ENCODE measurements around the gene CCDC27. TPM values are rescaled to one million over a fixed set of nuclear protein-coding genes. Genes with fewer than 3 reads are reported as not detected.

The CCDC27 gene
- total RNA-seq, 1 donor from 2014 or later, result not detected

- Histone ChIP-seq H3K9ac (ENCODE audit: low read length) (no peak overlapping the region), H3K27ac (ENCODE audit: low read depth, low read length) (no peak overlapping the region), H3K9me3 (ENCODE audit: insufficient read depth, low read depth, low read length) (no peaks in the 10 kb centered on the region), H3K4me1 (ENCODE audit: insufficient read depth, low read length) (peaks cover 3% of the 10 kb centered on the region), H2AFZ (ENCODE audit: low read depth, low read length) (no peak overlapping the region), H3K4me2 (ENCODE audit: low read length) (no peak overlapping the region), H3K79me2 (ENCODE audit: insufficient read depth, low read length) (no peaks in the 10 kb centered on the region), H3K27me3 (ENCODE audit: insufficient read depth, low read length) (peaks cover 11% of the 10 kb centered on the region), H3K4me3 (ENCODE audit: insufficient read depth, low read depth, low read length) (no peak overlapping the region), H4K20me1 (ENCODE audit: insufficient read depth, low read length) (peaks cover 6% of the 10 kb centered on the region), H3K36me3 (ENCODE audit: insufficient read depth, low read length) (no peaks in the 10 kb centered on the region)
- Mint-ChIP-seq H3K9me3 (ENCODE audit: unreplicated experiment) (no peaks in the 10 kb centered on the region), H3K27me3 (ENCODE audit: low read depth, unreplicated experiment) (peaks cover 12% of the 10 kb centered on the region), H3K36me3 (ENCODE audit: low read depth, unreplicated experiment) (peaks cover 2% of the 10 kb centered on the region), H3K4me1 (ENCODE audit: low read depth, unreplicated experiment) (no peaks in the 10 kb centered on the region), H3K4me3 (ENCODE audit: unreplicated experiment) (no peak overlapping the region), H3K27ac (ENCODE audit: unreplicated experiment) (peak overlapping the region; percentile 5)
- TF ChIP-seq EZH2 (IDR thresholded peaks at IDR 0.05; ENCODE audit: insufficient read depth, low read length), result no peak
- TF ChIP-seq, protein P1, sequence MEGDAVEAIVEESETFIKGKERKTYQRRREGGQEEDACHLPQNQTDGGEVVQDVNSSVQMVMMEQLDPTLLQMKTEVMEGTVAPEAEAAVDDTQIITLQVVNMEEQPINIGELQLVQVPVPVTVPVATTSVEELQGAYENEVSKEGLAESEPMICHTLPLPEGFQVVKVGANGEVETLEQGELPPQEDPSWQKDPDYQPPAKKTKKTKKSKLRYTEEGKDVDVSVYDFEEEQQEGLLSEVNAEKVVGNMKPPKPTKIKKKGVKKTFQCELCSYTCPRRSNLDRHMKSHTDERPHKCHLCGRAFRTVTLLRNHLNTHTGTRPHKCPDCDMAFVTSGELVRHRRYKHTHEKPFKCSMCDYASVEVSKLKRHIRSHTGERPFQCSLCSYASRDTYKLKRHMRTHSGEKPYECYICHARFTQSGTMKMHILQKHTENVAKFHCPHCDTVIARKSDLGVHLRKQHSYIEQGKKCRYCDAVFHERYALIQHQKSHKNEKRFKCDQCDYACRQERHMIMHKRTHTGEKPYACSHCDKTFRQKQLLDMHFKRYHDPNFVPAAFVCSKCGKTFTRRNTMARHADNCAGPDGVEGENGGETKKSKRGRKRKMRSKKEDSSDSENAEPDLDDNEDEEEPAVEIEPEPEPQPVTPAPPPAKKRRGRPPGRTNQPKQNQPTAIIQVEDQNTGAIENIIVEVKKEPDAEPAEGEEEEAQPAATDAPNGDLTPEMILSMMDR (IDR thresholded peaks at IDR 0.05; ENCODE audit: insufficient read depth, low read depth, low read length), result no peak
- FAIRE-seq (no peak), DNase-seq (ENCODE audit: low read depth) (no peak)
Observed at GRCh38 chr1:3750741-3751140, 1.5 kb upstream of the CCDC27 start.

DNA sequence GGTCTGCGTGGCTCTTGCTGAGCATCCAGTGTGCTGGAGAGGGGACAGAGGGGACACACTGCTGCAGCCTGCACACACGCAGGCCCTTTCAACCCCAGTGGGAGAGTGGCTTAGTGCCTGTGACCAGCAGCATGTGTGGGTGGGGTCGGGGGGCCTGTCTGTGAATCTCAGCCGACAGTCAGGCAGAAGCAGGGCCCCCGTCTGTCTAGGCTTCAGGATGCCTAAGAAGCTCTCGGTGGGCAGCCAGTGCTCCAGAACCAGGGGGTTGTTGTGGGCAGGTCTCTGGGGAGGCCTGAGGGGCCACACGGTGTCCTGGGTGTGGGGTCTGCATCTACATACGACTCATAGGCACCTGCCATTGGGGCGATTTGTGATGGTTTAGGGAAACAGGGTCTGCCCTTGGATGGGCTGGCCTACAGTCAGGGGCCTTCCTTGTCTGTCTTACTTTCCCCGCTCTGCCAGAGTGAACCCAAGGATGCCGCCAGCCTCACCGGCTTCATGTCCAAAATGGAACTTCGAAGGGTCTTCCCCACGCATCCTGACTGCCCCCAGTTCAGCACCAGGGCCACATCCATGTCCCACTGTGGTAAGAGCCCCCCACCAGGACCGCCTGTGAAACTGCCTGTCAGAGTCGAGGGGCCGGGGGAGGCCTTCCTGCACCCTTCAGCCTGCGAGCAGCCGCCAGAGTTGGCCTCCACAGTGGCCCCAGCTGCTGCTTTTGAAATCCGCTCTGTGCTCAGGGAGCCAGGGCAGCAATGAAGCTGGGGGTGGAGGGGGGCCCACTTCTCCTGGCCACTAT lies 1.6 kb downstream of the CCDC27 start:
- FAIRE-seq (no peak), DNase-seq (ENCODE audit: low read depth) (no peak)
- no peaks in the 10 kb centered on the region for H3K9me3 Mint-ChIP-seq (ENCODE audit: unreplicated experiment)
- TF ChIP-seq, protein P1 (IDR thresholded peaks at IDR 0.05; ENCODE audit: insufficient read depth, low read depth, low read length), result no peak
- no peak for TF ChIP-seq EZH2 (IDR thresholded peaks at IDR 0.05; ENCODE audit: insufficient read depth, low read length)
- no peak overlapping the region for H3K4me2 ChIP-seq (ENCODE audit: low read length)
- H3K9me3 ChIP-seq (ENCODE audit: insufficient read depth, low read depth, low read length), result no peaks in the 10 kb centered on the region
- no peaks in the 10 kb centered on the region for H3K4me1 Mint-ChIP-seq (ENCODE audit: low read depth, unreplicated experiment)
- H3K9ac ChIP-seq (ENCODE audit: low read length), result no peak overlapping the region
- no peak overlapping the region for H3K4me3 ChIP-seq (ENCODE audit: insufficient read depth, low read depth, low read length)
- no peak overlapping the region for H3K27ac ChIP-seq (ENCODE audit: low read depth, low read length)
- no peaks in the 10 kb centered on the region for H3K79me2 ChIP-seq (ENCODE audit: insufficient read depth, low read length)
- no peaks in the 10 kb centered on the region for H4K20me1 ChIP-seq (ENCODE audit: insufficient read depth, low read length)
- H3K27me3 Mint-ChIP-seq (ENCODE audit: low read depth, unreplicated experiment), result peaks cover 21% of the 10 kb centered on the region
- no peak overlapping the region for H2AFZ ChIP-seq (ENCODE audit: low read depth, low read length)
- H3K36me3 Mint-ChIP-seq (ENCODE audit: low read depth, unreplicated experiment), result no peaks in the 10 kb centered on the region
- no peak overlapping the region for H3K27ac Mint-ChIP-seq (ENCODE audit: unreplicated experiment)
- H3K27me3 ChIP-seq (ENCODE audit: insufficient read depth, low read length), result peaks cover 11% of the 10 kb centered on the region
- H3K4me3 Mint-ChIP-seq (ENCODE audit: unreplicated experiment), result no peak overlapping the region
- no peaks in the 10 kb centered on the region for H3K4me1 ChIP-seq (ENCODE audit: insufficient read depth, low read length)
- H3K36me3 ChIP-seq (ENCODE audit: insufficient read depth, low read length), result no peaks in the 10 kb centered on the region

- H3K4me1 Mint-ChIP-seq (ENCODE audit: low read depth, unreplicated experiment), result no peaks in the 10 kb centered on the region
- Histone ChIP-seq H3K9ac (ENCODE audit: low read length) (no peak overlapping the region), H2AFZ (ENCODE audit: low read depth, low read length) (no peak overlapping the region), H3K27ac (ENCODE audit: low read depth, low read length) (no peak overlapping the region), H3K9me3 (ENCODE audit: insufficient read depth, low read depth, low read length) (no peaks in the 10 kb centered on the region), H3K79me2 (ENCODE audit: insufficient read depth, low read length) (no peaks in the 10 kb centered on the region), H4K20me1 (ENCODE audit: insufficient read depth, low read length) (no peaks in the 10 kb centered on the region), H3K4me1 (ENCODE audit: insufficient read depth, low read length) (no peaks in the 10 kb centered on the region), H3K27me3 (ENCODE audit: insufficient read depth, low read length) (no peaks in the 10 kb centered on the region), H3K4me3 (ENCODE audit: insufficient read depth, low read depth, low read length) (no peak overlapping the region), H3K36me3 (ENCODE audit: insufficient read depth, low read length) (no peaks in the 10 kb centered on the region), H3K4me2 (ENCODE audit: low read length) (no peak overlapping the region)
- DNase-seq (ENCODE audit: low read depth), result no peak
- TF ChIP-seq EZH2 (IDR thresholded peaks at IDR 0.05; ENCODE audit: insufficient read depth, low read length), result no peak
- TF ChIP-seq, protein P1 (IDR thresholded peaks at IDR 0.05; ENCODE audit: insufficient read depth, low read depth, low read length), result no peak
- H3K27me3 Mint-ChIP-seq (ENCODE audit: low read depth, unreplicated experiment), result peaks cover 34% of the 10 kb centered on the region
- FAIRE-seq, result no peak
- H3K4me3 Mint-ChIP-seq (ENCODE audit: unreplicated experiment), result no peak overlapping the region
- H3K36me3 Mint-ChIP-seq (ENCODE audit: low read depth, unreplicated experiment), result peaks cover 6% of the 10 kb centered on the region
- peaks cover 6% of the 10 kb centered on the region for H3K9me3 Mint-ChIP-seq (ENCODE audit: unreplicated experiment)
- H3K27ac Mint-ChIP-seq (ENCODE audit: unreplicated experiment), result no peak overlapping the region
Observed at GRCh38 chr1:3756394-3756793, 4.1 kb downstream of the CCDC27 start.
